ENCODE data around the gene AMIGO1. TPM values are rescaled to one million over a fixed set of nuclear protein-coding genes. Genes with fewer than 3 reads are reported as not detected.
A peak's percentile ranks its signal among the peaks of the same experiment; 100 is the strongest.

Gene AMIGO1
- total RNA-seq, 1 donor from 2014 or later, result 9.1 TPM

GRCh38 chr1:109499661-109500536 lies 9.6 kb downstream of the AMIGO1 start:
- no peaks in the 10 kb centered on the region for H3K27me3 ChIP-seq (ENCODE audit: low read depth)
- peaks cover 51% of the 10 kb centered on the region for H3K4me1 ChIP-seq
- H3K27ac ChIP-seq, result peak overlapping the region; percentile 22
- no peaks in the 10 kb centered on the region for H3K9me3 ChIP-seq
- H3K36me3 ChIP-seq, result peaks cover 40% of the 10 kb centered on the region
- ATAC-seq (peak; percentile 61 to 71), DNase-seq (peak; percentile 68)
- peak; percentile 46 for TF ChIP-seq CTCF (IDR thresholded peaks at IDR 0.05)
- H3K4me3 ChIP-seq, result no peak overlapping the region
- intact Hi-C loops (cut with DNase I), result loop anchor here (5.0 kb wide), 1 partner anchor 32 kb away; no protein-coding TSS in a partner anchor

- peaks cover 56% of the 10 kb centered on the region for H3K4me1 ChIP-seq
- intact Hi-C loops (cut with DNase I), result loop anchor here (5.0 kb wide), 1 partner anchor 33 kb away; no protein-coding TSS in a partner anchor
- H3K36me3 ChIP-seq, result peaks cover 40% of the 10 kb centered on the region
- no peak for DNase-seq
- H3K4me3 ChIP-seq, result no peak overlapping the region
- H3K9me3 ChIP-seq, result no peaks in the 10 kb centered on the region
- no peak for TF ChIP-seq CTCF (IDR thresholded peaks at IDR 0.05)
- no peak overlapping the region for H3K27ac ChIP-seq
- peak; percentile 21 to 56 for ATAC-seq
- no peaks in the 10 kb centered on the region for H3K27me3 ChIP-seq (ENCODE audit: low read depth)
These were observed 10.4 kb downstream of the AMIGO1 start for GRCh38 chr1:109499081-109499480.

- DNase-seq, result no peak
- H3K4me3 ChIP-seq, result no peak overlapping the region
- peaks cover 40% of the 10 kb centered on the region for H3K36me3 ChIP-seq
- intact Hi-C loops (cut with DNase I), result loop anchor here (5.0 kb wide), 1 partner anchor 34 kb away; no protein-coding TSS in a partner anchor
- no peaks in the 10 kb centered on the region for H3K9me3 ChIP-seq
- ATAC-seq, result no peak
- H3K4me1 ChIP-seq, result peaks cover 61% of the 10 kb centered on the region
- peak; percentile 43 for TF ChIP-seq CTCF (IDR thresholded peaks at IDR 0.05)
- H3K27me3 ChIP-seq (ENCODE audit: low read depth), result no peaks in the 10 kb centered on the region
- no peak overlapping the region for H3K27ac ChIP-seq
These were observed 11.2 kb downstream of the AMIGO1 start for GRCh38 chr1:109498161-109498801.

- intact Hi-C loops (cut with DNase I), result loop anchor here (5.0 kb wide), 1 partner anchor 35 kb away; no protein-coding TSS in a partner anchor
These were observed 11.9 kb downstream of the AMIGO1 start for GRCh38 chr1:109497449-109498160.

More at GRCh38 chr1:109497449-109498160, 11.9 kb downstream of the AMIGO1 start:
- ATAC-seq, result no peak
- Histone ChIP-seq H3K9me3 (no peaks in the 10 kb centered on the region), H3K4me3 (no peak overlapping the region), H3K27me3 (ENCODE audit: low read depth) (no peaks in the 10 kb centered on the region), H3K27ac (no peak overlapping the region), H3K4me1 (peaks cover 58% of the 10 kb centered on the region), H3K36me3 (peaks cover 40% of the 10 kb centered on the region)
- no peak for DNase-seq
- no peak for TF ChIP-seq CTCF (IDR thresholded peaks at IDR 0.05)

All from lower lobe of right lung (tissue), 2 donors.